Thyroid gland (tissue), 4 donors: ENCODE measurements around the gene POLR2M.

Experiments
- POLR2A ChIP-seq, 2 donors: fragments of 450-650 bp; IDR thresholded peaks; one replicate each; pipeline ENCODE4 v1.6.1; 2017; ENCODE audit warnings: antibody characterized with exemption in 2 of 2, mild to moderate bottlenecking in 2 of 2, moderate library complexity in 1 of 2
- TF ChIP-seq, protein P1 (sequence below), 6 experiments: fragments of 200-600 bp in 3 of 6; fragments of 450-650 bp in 3 of 6; sonication (generic) in 3 of 6; IDR thresholded peaks; one replicate each; pipeline ENCODE4 v1.5.1; 2016 to 2019; ENCODE audit warnings: antibody characterized with exemption in 6 of 6, mild to moderate bottlenecking in 2 of 6, inconsistent platforms in 1 of 6, moderate library complexity in 1 of 6

DNA sequence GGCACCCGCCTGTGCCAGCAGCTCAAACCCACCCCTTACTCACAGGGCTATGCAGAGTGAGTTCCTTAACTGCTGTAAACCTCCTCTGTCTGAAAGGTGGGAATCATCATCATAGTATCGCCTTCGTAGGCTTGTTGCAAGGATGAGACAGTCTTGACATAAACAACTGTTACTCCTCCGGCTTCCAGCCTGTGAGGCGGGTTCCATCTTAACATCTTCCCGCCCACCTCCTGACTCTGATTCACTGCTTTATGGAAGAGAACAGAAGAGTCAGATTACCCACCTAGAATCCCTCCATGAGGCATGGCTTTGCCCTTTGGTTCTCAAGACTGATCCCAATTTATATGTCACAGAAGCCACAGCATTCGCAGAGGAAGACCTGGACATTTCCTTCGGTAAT is 21.9 kb downstream of the POLR2M start:
- TF ChIP-seq, protein P1, sequence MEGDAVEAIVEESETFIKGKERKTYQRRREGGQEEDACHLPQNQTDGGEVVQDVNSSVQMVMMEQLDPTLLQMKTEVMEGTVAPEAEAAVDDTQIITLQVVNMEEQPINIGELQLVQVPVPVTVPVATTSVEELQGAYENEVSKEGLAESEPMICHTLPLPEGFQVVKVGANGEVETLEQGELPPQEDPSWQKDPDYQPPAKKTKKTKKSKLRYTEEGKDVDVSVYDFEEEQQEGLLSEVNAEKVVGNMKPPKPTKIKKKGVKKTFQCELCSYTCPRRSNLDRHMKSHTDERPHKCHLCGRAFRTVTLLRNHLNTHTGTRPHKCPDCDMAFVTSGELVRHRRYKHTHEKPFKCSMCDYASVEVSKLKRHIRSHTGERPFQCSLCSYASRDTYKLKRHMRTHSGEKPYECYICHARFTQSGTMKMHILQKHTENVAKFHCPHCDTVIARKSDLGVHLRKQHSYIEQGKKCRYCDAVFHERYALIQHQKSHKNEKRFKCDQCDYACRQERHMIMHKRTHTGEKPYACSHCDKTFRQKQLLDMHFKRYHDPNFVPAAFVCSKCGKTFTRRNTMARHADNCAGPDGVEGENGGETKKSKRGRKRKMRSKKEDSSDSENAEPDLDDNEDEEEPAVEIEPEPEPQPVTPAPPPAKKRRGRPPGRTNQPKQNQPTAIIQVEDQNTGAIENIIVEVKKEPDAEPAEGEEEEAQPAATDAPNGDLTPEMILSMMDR (IDR thresholded peaks at IDR 0.05), result no peak
- no peak for TF ChIP-seq POLR2A (IDR thresholded peaks at IDR 0.05)
